Psoas muscle (tissue), 8 donors: ENCODE measurements around the gene IFT27. TPM values are rescaled to one million over a fixed set of nuclear protein-coding genes. Genes with fewer than 3 reads are reported as not detected.

ENCODE experiments used
- ATAC-seq, 4 donors: fragments of 200-7000 bp; cut with Tn5 transposase; one replicate each; pipeline ENCODE4 v1.9.1; 2020; ENCODE audit warnings: moderate library complexity in 3 of 4, mild to moderate bottlenecking in 2 of 4
- DNase-seq, 2 donors: peaks; one replicate each; pipeline ENCODE4 v3.0.0-alpha.2; 2020
- H3K27ac ChIP-seq: fragments of 200-600 bp; one replicate; pipeline ENCODE4 v1.8.0; 2022
- H3K27me3 ChIP-seq, 3 donors: fragments of 200-600 bp in 1 of 3; one replicate each; pipeline versions ENCODE4 v1.6.1 to v1.8.0; 2013 to 2022; ENCODE audit warnings: low read length in 2 of 3, mild to moderate bottlenecking in 2 of 3, moderate library complexity in 1 of 3; ENCODE audit not compliant: insufficient read depth in 3 of 3
- H3K36me3 ChIP-seq, 2 donors: fragments of 200-600 bp in 1 of 2; one replicate each; pipeline versions ENCODE4 v1.6.1 to v1.8.0; 2013 to 2022; ENCODE audit warnings: low read depth in 1 of 2, mild to moderate bottlenecking in 1 of 2, moderate library complexity in 1 of 2; ENCODE audit not compliant: insufficient read depth in 1 of 2
- H3K4me1 ChIP-seq: fragments of 200-600 bp; one replicate; pipeline ENCODE4 v1.8.0; 2022
- H3K4me3 ChIP-seq: fragments of 200-600 bp; one replicate; pipeline ENCODE4 v1.8.0; 2022; ENCODE audit warnings: mild to moderate bottlenecking
- H3K9me3 ChIP-seq: fragments of 200-600 bp; one replicate; pipeline ENCODE4 v1.8.0; 2022
- CTCF ChIP-seq: fragments of 200-600 bp; IDR thresholded peaks from one replicate; pipeline ENCODE4 v1.8.0; 2022; ENCODE audit warnings: antibody characterized with exemption
- WGBS, 3 donors: extraction: QIAGEN DNeasy Blood & Tissue Kit; methylation state at CpG; one replicate each; pipeline versions ENCODE4 v1.1.6 to v1.1.7; 2013; 5-methylcytosine and 5-hydroxymethylcytosine counted together
- intact Hi-C, 2 donors: fragments of 100-400 bp; cut with DNase I; formaldehyde crosslinking; loops; one replicate each; pipeline versions ENCODE4 v1.11.0 to v1.14.2; 2022
- polyA plus RNA-seq, 3 donors: library from polyadenylated mRNA; stranded (reverse); fragments of 200-250 nt; gene quantifications; one replicate each; pipeline ENCODE4 v1.2.3, GENCODE V29; 2013
- total RNA-seq, 4 donors: library from RNA; stranded (reverse); fragmentation: NEBNext Ultra II Directional in 2 of 4; extraction: Animal tissue kit (Norgen Biotek cat#: 25700) in 2 of 4; gene quantifications; one replicate each; pipeline versions ENCODE4 v1.2.1 to v1.2.4, GENCODE V29; 2021 to 2023
- donor health status: healthy with polysubstance abuse.
- donor health status: DM: no; HTN: no; CAD: no; lungs with moderate emphysema.
- donor health status: Bipolar disorder and iron deficiency.
- donor health status: healthy.
- donor health status: DM: yes; HTN: yes; CAD: no.
- donor health status: DM: no; HTN: no; CAD: no.
- donor health status: DM: no; HTN: no; CAD: no.
- donor health status: DM: yes; HTN: yes; CAD: no.

Gene IFT27
- total and polyA plus RNA-seq, 7 donors = 5.6 to 16.7 (median 7.4) TPM

GRCh38 chr22:36746375-36746970, 29.4 kb downstream of the IFT27 start:
- ATAC-seq (no peak), DNase-seq (no peak)
- Histone ChIP-seq H3K36me3 (no peaks in the 10 kb centered on the region), H3K27me3 (peaks cover 0 to 12% (median 4%) of the 10 kb centered on the region in 3 donors), H3K27ac (no peak overlapping the region), H3K4me1 (no peaks in the 10 kb centered on the region), H3K4me3 (no peak overlapping the region), H3K9me3 (no peaks in the 10 kb centered on the region)
- intact Hi-C loops = no loop called here
- no peak for TF ChIP-seq CTCF
- 28 to 53% (median 33%) methylated on average over 11 of the region's 11 CpGs for WGBS, 3 donors

- no peak for DNase-seq
- 68 to 75% (median 70%) methylated on average over 8 of the region's 8 CpGs for WGBS, 3 donors
- no peaks in the 10 kb centered on the region for H3K4me1 ChIP-seq
- ATAC-seq = no peak
- intact Hi-C loops = no loop called here
- H3K4me3 ChIP-seq = no peak overlapping the region
- H3K27me3 ChIP-seq = peaks cover 0 to 12% (median 4%) of the 10 kb centered on the region in 3 donors
- H3K9me3 ChIP-seq = no peaks in the 10 kb centered on the region
- H3K27ac ChIP-seq = no peak overlapping the region
- no peaks in the 10 kb centered on the region for H3K36me3 ChIP-seq
- no peak for TF ChIP-seq CTCF
Measured at GRCh38 chr22:36745301-36745995, 30.5 kb downstream of the IFT27 start.

- no peak overlapping the region for H3K27ac ChIP-seq
- intact Hi-C loops = no loop called here
- WGBS, 3 donors = 88 to 96% (median 94%) methylated on average over 13 of the region's 13 CpGs
- no peaks in the 10 kb centered on the region for H3K4me1 ChIP-seq
- H3K9me3 ChIP-seq = no peaks in the 10 kb centered on the region
- peaks cover 0 to 12% (median 4%) of the 10 kb centered on the region in 3 donors for H3K27me3 ChIP-seq
- ATAC-seq = no peak
- no peak for TF ChIP-seq CTCF
- DNase-seq = no peak
- no peaks in the 10 kb centered on the region for H3K36me3 ChIP-seq
- H3K4me3 ChIP-seq = no peak overlapping the region
Measured at GRCh38 chr22:36744791-36745190, 31.1 kb downstream of the IFT27 start.

- intact Hi-C loops = no loop called here
- DNase-seq = no peak
- 52 to 58% (median 55%) methylated on average over 4 of the region's 4 CpGs for WGBS, 3 donors
Measured at GRCh38 chr22:36744413-36744765, 31.5 kb downstream of the IFT27 start.

More at GRCh38 chr22:36744413-36744765, 31.5 kb downstream of the IFT27 start:
- no peak for ATAC-seq
- H3K4me1 ChIP-seq = no peaks in the 10 kb centered on the region
- H3K27me3 ChIP-seq = peaks cover 0 to 12% (median 4%) of the 10 kb centered on the region in 3 donors
- H3K36me3 ChIP-seq = no peaks in the 10 kb centered on the region
- no peak overlapping the region for H3K27ac ChIP-seq
- TF ChIP-seq CTCF = no peak
- H3K9me3 ChIP-seq = no peaks in the 10 kb centered on the region
- no peak overlapping the region for H3K4me3 ChIP-seq
